Bronchial epithelial cell (primary cell): ENCODE measurements around the gene RNF41. TPM values are rescaled to one million over a fixed set of nuclear protein-coding genes. Genes with fewer than 3 reads are reported as not detected.

ENCODE experiments used
- DNase-seq: peaks from one replicate; pipeline ENCODE4 v3.0.0-alpha.2; 2010; ENCODE audit warnings: low read depth
- FAIRE-seq: peaks from 2 replicates; lab custom pipeline; 2011; peaks lifted over from hg19 to GRCh38; lab: Jason Lieb, UNC
- H3K27me3 ChIP-seq: 2 replicates; pipeline ENCODE4 v1.5.1; 2011; ENCODE audit warnings: low read length; ENCODE audit not compliant: control insufficient read depth, insufficient read depth
- H3K36me3 ChIP-seq: 2 replicates; pipeline ENCODE4 v1.5.1; 2011; ENCODE audit warnings: low read length; ENCODE audit not compliant: control insufficient read depth, insufficient read depth
- H3K4me3 ChIP-seq: 2 replicates; pipeline ENCODE4 v1.5.1; 2011; ENCODE audit warnings: mild to moderate bottlenecking, low read depth, low read length, control low read depth
- total RNA-seq: library from RNA; depleted of rRNA; stranded (reverse); fragments of >200 nt; gene quantifications from 2 replicates; pipeline ENCODE4 v1.2.1, GENCODE V29; 2014
- TF ChIP-seq, protein P1 (sequence below): IDR thresholded peaks from 2 replicates; pipeline ENCODE4 v1.5.1; 2011; ENCODE audit warnings: mild to moderate bottlenecking, moderate library complexity, low read length, control low read depth, inconsistent platforms; ENCODE audit not compliant: insufficient read depth, severe bottlenecking

RNF41 gene
- total RNA-seq, 1 donor from 2014 or later: 102 TPM

DNA sequence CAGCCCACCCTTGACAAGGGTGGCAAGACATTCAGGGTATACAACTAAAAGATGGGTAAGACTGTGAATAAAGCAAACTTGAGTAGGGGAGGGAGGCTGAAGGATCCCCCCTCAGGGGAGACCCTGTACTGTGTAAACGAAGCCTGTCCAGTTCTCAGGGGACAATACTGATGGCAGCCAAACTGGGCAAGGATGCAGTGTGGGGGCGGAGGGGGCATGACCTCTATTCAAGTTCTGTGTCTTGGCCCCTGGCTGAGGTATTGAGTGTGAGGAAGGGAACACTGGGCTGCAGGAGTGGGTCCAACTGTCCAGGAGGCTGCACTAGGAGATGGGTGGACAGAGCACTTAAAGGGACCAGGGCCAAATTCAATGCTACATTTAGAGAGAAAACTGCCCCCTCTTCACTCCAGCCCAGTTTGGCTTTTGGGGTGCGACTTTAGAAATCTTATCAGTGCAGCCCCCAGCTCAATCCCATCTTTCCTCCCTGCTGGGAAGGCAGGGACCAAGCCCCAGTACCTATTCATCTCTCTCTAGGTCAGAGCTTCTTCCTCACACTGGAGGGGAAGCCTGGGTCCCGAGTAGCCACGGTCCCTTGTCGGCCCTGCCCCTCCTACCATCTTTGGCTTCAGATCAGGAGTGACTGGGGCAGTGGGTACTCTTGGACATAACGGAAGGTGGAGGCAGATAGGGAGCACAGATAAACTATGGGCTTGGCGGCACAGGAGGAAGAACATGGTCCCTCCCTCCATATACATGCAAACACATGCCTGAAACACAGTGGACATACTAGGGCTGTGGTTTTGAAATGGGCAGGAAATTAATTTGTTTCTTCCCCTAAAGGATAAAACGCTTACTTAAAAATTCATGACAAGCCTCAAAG is 19.9 kb upstream of the RNF41 start:
- H3K27me3 ChIP-seq: no peaks in the 10 kb centered on the region
- TF ChIP-seq, protein P1, sequence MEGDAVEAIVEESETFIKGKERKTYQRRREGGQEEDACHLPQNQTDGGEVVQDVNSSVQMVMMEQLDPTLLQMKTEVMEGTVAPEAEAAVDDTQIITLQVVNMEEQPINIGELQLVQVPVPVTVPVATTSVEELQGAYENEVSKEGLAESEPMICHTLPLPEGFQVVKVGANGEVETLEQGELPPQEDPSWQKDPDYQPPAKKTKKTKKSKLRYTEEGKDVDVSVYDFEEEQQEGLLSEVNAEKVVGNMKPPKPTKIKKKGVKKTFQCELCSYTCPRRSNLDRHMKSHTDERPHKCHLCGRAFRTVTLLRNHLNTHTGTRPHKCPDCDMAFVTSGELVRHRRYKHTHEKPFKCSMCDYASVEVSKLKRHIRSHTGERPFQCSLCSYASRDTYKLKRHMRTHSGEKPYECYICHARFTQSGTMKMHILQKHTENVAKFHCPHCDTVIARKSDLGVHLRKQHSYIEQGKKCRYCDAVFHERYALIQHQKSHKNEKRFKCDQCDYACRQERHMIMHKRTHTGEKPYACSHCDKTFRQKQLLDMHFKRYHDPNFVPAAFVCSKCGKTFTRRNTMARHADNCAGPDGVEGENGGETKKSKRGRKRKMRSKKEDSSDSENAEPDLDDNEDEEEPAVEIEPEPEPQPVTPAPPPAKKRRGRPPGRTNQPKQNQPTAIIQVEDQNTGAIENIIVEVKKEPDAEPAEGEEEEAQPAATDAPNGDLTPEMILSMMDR: no peak
- no peak for FAIRE-seq

DNA sequence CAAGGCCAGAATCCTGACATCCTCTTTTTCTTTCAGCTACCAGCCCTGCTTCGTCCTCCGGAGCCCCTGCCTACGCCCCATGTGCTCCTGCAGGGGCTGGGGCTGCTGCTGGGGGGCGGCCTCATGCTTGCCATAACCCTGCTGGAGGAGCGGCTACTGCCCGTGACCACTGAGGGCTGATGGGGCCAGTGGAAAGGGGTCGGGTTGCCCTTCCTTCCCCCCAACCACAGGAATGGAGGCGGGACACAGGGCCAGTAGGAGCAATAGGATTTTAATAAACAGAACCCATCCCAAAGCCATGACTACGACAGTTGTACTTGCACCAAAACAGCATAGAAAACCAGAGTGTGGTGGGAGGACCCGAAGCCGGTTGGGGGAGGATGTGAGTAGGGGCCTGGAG is 15.8 kb upstream of the RNF41 start:
- H3K4me3 ChIP-seq: no peak overlapping the region
- no peaks in the 10 kb centered on the region for H3K27me3 ChIP-seq
- DNase-seq (no peak), FAIRE-seq (no peak)
- TF ChIP-seq, protein P1: no peak
- peaks cover 7% of the 10 kb centered on the region for H3K36me3 ChIP-seq

More for the DNA sequence above, 19.9 kb upstream of the RNF41 start:
- Histone ChIP-seq H3K36me3 (peaks cover 30% of the 10 kb centered on the region), H3K4me3 (no peak overlapping the region)
- DNase-seq: no peak

DNA sequence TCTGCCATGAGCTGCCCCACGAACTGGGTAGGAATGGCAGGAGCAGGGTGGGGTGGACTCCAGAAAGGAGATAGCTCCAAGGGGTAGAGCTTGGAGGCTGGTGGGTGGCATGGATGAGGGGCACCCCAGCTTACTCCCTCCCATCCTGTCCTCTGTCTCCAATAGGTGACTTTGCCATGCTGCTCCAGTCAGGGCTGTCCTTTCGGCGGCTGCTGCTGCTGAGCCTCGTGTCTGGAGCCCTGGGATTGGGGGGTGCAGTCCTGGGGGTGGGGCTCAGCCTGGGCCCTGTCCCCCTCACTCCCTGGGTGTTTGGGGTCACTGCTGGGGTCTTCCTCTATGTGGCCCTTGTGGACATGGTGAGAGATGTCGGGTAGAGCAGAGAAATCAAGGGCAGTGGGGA is 15.3 kb upstream of the RNF41 start:
- no peak overlapping the region for H3K4me3 ChIP-seq
- TF ChIP-seq, protein P1: no peak
- peaks cover 7% of the 10 kb centered on the region for H3K36me3 ChIP-seq
- H3K27me3 ChIP-seq: no peaks in the 10 kb centered on the region
- DNase-seq (no peak), FAIRE-seq (no peak)

DNA sequence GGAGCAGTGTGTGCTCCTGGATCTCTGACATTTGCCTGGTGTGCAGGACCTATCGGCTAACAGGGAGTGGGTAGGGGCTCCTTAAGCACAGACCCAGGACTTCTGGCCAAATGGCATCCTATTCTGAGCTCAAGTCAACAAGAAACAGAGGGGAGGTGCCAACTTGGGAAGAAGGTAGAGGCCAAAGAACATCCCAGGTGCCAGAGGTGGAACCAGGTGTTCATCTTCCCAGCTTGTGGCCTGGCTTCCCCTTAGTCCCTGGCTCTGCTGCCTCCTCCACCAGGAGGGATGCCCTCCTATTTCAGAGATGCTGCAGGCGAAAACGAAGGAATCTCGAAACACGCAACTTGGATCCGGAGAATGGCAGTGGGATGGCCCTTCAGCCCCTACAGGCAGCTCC is 14.4 kb upstream of the RNF41 start:
- Histone ChIP-seq H3K27me3 (no peaks in the 10 kb centered on the region), H3K4me3 (no peak overlapping the region), H3K36me3 (peaks cover 1% of the 10 kb centered on the region)
- DNase-seq (no peak), FAIRE-seq (no peak)
- TF ChIP-seq, protein P1: no peak

DNA sequence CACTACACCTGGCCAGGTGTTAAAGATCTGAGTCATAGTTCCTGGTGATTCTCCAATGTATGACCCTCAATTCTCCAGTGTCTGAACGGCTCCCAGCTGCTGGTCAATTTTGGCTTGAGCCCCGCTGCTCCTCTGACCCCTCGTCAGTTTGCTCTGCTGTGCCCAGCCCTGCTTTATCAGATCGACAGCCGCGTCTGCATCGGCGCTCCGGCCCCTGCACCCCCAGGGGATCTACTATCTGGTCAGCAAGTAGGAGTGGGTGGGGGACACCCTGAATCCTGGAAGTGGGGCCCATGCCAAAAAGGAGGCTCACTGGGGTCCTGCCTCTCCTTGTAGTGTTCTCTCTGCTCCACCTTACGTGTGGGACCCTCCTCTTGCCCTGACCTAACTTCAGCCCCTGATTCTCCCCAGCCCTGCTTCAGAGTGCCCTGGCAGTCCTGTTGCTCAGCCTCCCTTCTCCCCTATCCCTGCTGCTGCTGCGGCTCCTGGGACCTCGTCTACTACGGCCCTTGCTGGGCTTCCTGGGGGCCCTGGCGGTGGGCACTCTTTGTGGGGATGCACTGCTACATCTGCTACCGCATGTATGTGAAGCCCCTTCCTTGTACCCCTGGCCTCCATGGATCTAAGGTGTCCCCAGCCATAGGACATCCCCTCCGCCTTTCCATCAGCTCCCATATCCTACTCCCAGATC is 13.2 kb upstream of the RNF41 start:
- DNase-seq: peak; percentile 18
- Histone ChIP-seq H3K4me3 (no peak overlapping the region), H3K36me3 (no peaks in the 10 kb centered on the region), H3K27me3 (no peaks in the 10 kb centered on the region)
- TF ChIP-seq, protein P1: no peak
- FAIRE-seq: no peak
